ENCODE results near the gene EXOC6B. TPM values are rescaled to one million over a fixed set of nuclear protein-coding genes. Genes with fewer than 3 reads are reported as not detected.

EXOC6B gene
- total RNA-seq = 35.2 TPM
- long read RNA-seq, full-length matches to known transcripts = 3 of 16 reads
- long read RNA-seq, partial matches to known transcripts = 3 of 16 reads
- long read RNA-seq, other reads (novel, unspliced or antisense) = 10 of 16 reads

GRCh38 chr2:72825257-72826155 is at the start of gene EXOC6B:
EXOC6B (minus strand) TSS chr2:72826033.
- Histone ChIP-seq H3K27me3 (no peaks in the 10 kb centered on the region), H3K4me3 (peak within 1 kb of the TSS; percentile 80), H3K27ac (peak within 1 kb of the TSS; percentile 85), H3K36me3 (no peaks in the 10 kb centered on the region), H3K9me3 (no peaks in the 10 kb centered on the region), H3K4me1 (peaks cover 5% of the 10 kb centered on the region)
- intact Hi-C loops (cut with DNase I) = no loop called here
- ATAC-seq (peak; percentile 98), DNase-seq (peak; percentile 97)
- TF ChIP-seq CTCF (IDR thresholded peaks at IDR 0.05) = peak; percentile 19

- H3K27me3 ChIP-seq = peaks cover 11% of the 10 kb centered on the region
- no peak for TF ChIP-seq CTCF (IDR thresholded peaks at IDR 0.05)
- no peak overlapping the region for H3K27ac ChIP-seq
- H3K36me3 ChIP-seq = no peaks in the 10 kb centered on the region
- intact Hi-C loops (cut with DNase I) = no loop called here
- no peak for DNase-seq
- H3K9me3 ChIP-seq = no peaks in the 10 kb centered on the region
- H3K4me1 ChIP-seq = no peaks in the 10 kb centered on the region
- no peak overlapping the region for H3K4me3 ChIP-seq
- no peak for ATAC-seq
These were observed 46.0 kb upstream of the EXOC6B start for GRCh38 chr2:72871880-72872279.

- H3K27me3 ChIP-seq = peaks cover 11% of the 10 kb centered on the region
- H3K4me1 ChIP-seq = no peaks in the 10 kb centered on the region
- DNase-seq (no peak), ATAC-seq (no peak)
- intact Hi-C loops (cut with DNase I) = no loop called here
- no peaks in the 10 kb centered on the region for H3K36me3 ChIP-seq
- no peak overlapping the region for H3K27ac ChIP-seq
- no peak for TF ChIP-seq CTCF (IDR thresholded peaks at IDR 0.05)
- H3K4me3 ChIP-seq = no peak overlapping the region
- no peaks in the 10 kb centered on the region for H3K9me3 ChIP-seq
These were observed 45.2 kb upstream of the EXOC6B start for GRCh38 chr2:72871060-72871459.

GRCh38 chr2:72864500-72864899 is 38.7 kb upstream of the EXOC6B start:
- Histone ChIP-seq H3K36me3 (no peaks in the 10 kb centered on the region), H3K4me3 (no peak overlapping the region), H3K27me3 (peaks cover 17% of the 10 kb centered on the region), H3K27ac (no peak overlapping the region), H3K4me1 (peaks cover 4% of the 10 kb centered on the region), H3K9me3 (no peaks in the 10 kb centered on the region)
- intact Hi-C loops (cut with DNase I) = loop anchor here (5.0 kb wide), 1 partner anchor 87 kb away; no protein-coding TSS in a partner anchor
- ATAC-seq (no peak), DNase-seq (no peak)
- TF ChIP-seq CTCF (IDR thresholded peaks at IDR 0.05) = no peak

- ATAC-seq (no peak), DNase-seq (no peak)
- H3K4me1 ChIP-seq = peaks cover 4% of the 10 kb centered on the region
- H3K4me3 ChIP-seq = no peak overlapping the region
- no peaks in the 10 kb centered on the region for H3K9me3 ChIP-seq
- intact Hi-C loops (cut with DNase I) = loop anchor here (5.0 kb wide), 1 partner anchor 86 kb away; no protein-coding TSS in a partner anchor
- no peak overlapping the region for H3K27ac ChIP-seq
- H3K36me3 ChIP-seq = no peaks in the 10 kb centered on the region
- no peak for TF ChIP-seq CTCF (IDR thresholded peaks at IDR 0.05)
- H3K27me3 ChIP-seq = peaks cover 12% of the 10 kb centered on the region
These were observed 37.2 kb upstream of the EXOC6B start for GRCh38 chr2:72863046-72863445.

Data from upper lobe of right lung (tissue), 1 donor.